T-helper 17 cell (primary cell): ENCODE measurements around the gene CTBP2. TPM values are rescaled to one million over a fixed set of nuclear protein-coding genes. Genes with fewer than 3 reads are reported as not detected.

Source experiments
- ATAC-seq: fragments of 150-1000 bp; cut with Tn5 transposase; 2 replicates; pipeline ENCODE4 v1.10.0; 2021; ENCODE audit warnings: mild to moderate bottlenecking, moderate library complexity
- DNase-seq, 3 donors: peaks; one replicate each; pipeline versions ENCODE4 v3.0.0 to v3.0.0-alpha.2; 2020 to 2021
- H3K9me3 ChIP-seq: one replicate; pipeline ENCODE4 v1.7.0; 2013; ENCODE audit warnings: low read length, mild to moderate bottlenecking; ENCODE audit not compliant: control insufficient read depth, poor library complexity, severe bottlenecking
- H3K27ac Mint-ChIP-seq: one replicate; pipeline ENCODE4 v1.8.0; 2022; ENCODE audit warnings: mild to moderate bottlenecking, moderate library complexity, mixed read lengths
- H3K27me3 Mint-ChIP-seq: one replicate; pipeline ENCODE4 v1.8.0; 2022; ENCODE audit warnings: mixed read lengths
- H3K36me3 Mint-ChIP-seq: one replicate; pipeline ENCODE4 v1.8.0; 2022; ENCODE audit warnings: low read depth, mixed read lengths
- H3K4me1 Mint-ChIP-seq: one replicate; pipeline ENCODE4 v1.8.0; 2022; ENCODE audit warnings: mild to moderate bottlenecking, mixed read lengths
- H3K4me3 Mint-ChIP-seq: one replicate; pipeline ENCODE4 v1.8.0; 2022; ENCODE audit warnings: mild to moderate bottlenecking, moderate library complexity, mixed read lengths
- total RNA-seq, 4 donors: library from RNA in 2 of 4; stranded (reverse) in 2 of 4; gene quantifications; one replicate each; pipeline ENCODE4 v1.2.3 and lab custom pipeline; 2022 to 2026

Gene CTBP2
- total RNA-seq, 2 donors from 2014 or later = 1.3 to 1.5 TPM

GRCh38 chr10:125037145-125037877 is 123.1 kb downstream of the CTBP2 start:
- Mint-ChIP-seq H3K36me3 (no peaks in the 10 kb centered on the region), H3K27me3 (peaks cover 35% of the 10 kb centered on the region), H3K4me3 (no peak overlapping the region), H3K4me1 (no peaks in the 10 kb centered on the region), H3K27ac (no peak overlapping the region)
- no peaks in the 10 kb centered on the region for H3K9me3 ChIP-seq
- DNase-seq (no peak), ATAC-seq (no peak)

GRCh38 chr10:125035588-125036295 is 124.6 kb downstream of the CTBP2 start:
- ATAC-seq (no peak), DNase-seq (no peak)
- Mint-ChIP-seq H3K4me3 (no peak overlapping the region), H3K27ac (no peak overlapping the region), H3K4me1 (no peaks in the 10 kb centered on the region), H3K27me3 (peaks cover 43% of the 10 kb centered on the region), H3K36me3 (peaks cover 2% of the 10 kb centered on the region)
- no peaks in the 10 kb centered on the region for H3K9me3 ChIP-seq

GRCh38 chr10:125035136-125035535 is 125.2 kb downstream of the CTBP2 start:
- Mint-ChIP-seq H3K27me3 (peaks cover 39% of the 10 kb centered on the region), H3K27ac (no peak overlapping the region), H3K4me1 (no peaks in the 10 kb centered on the region), H3K36me3 (peaks cover 2% of the 10 kb centered on the region), H3K4me3 (no peak overlapping the region)
- no peak for DNase-seq
- no peak for ATAC-seq
- no peaks in the 10 kb centered on the region for H3K9me3 ChIP-seq

- H3K9me3 ChIP-seq = no peaks in the 10 kb centered on the region
- Mint-ChIP-seq H3K4me3 (no peak overlapping the region), H3K27me3 (peaks cover 39% of the 10 kb centered on the region), H3K36me3 (peaks cover 2% of the 10 kb centered on the region), H3K4me1 (no peaks in the 10 kb centered on the region), H3K27ac (no peak overlapping the region)
- ATAC-seq (no peak), DNase-seq (no peak)
Measured at GRCh38 chr10:125034675-125035074, 125.7 kb downstream of the CTBP2 start.

GRCh38 chr10:125033146-125033924 is 127.0 kb downstream of the CTBP2 start:
- Mint-ChIP-seq H3K4me1 (no peaks in the 10 kb centered on the region), H3K4me3 (no peak overlapping the region), H3K27ac (no peak overlapping the region), H3K36me3 (peaks cover 2% of the 10 kb centered on the region), H3K27me3 (peaks cover 42% of the 10 kb centered on the region)
- no peaks in the 10 kb centered on the region for H3K9me3 ChIP-seq
- ATAC-seq (no peak), DNase-seq (no peak)

- Mint-ChIP-seq H3K36me3 (peaks cover 2% of the 10 kb centered on the region), H3K27ac (no peak overlapping the region), H3K27me3 (peaks cover 46% of the 10 kb centered on the region), H3K4me3 (no peak overlapping the region), H3K4me1 (no peaks in the 10 kb centered on the region)
- ATAC-seq = no peak
- no peak for DNase-seq
- no peaks in the 10 kb centered on the region for H3K9me3 ChIP-seq
Measured at GRCh38 chr10:125032474-125033020, 127.8 kb downstream of the CTBP2 start.

GRCh38 chr10:125030567-125031197 is 129.7 kb downstream of the CTBP2 start:
- Mint-ChIP-seq H3K27me3 (peaks cover 32% of the 10 kb centered on the region), H3K4me1 (no peaks in the 10 kb centered on the region), H3K27ac (no peak overlapping the region), H3K36me3 (peaks cover 2% of the 10 kb centered on the region), H3K4me3 (no peak overlapping the region)
- DNase-seq (no peak), ATAC-seq (no peak)
- H3K9me3 ChIP-seq = no peaks in the 10 kb centered on the region

GRCh38 chr10:125029584-125030242 is 130.7 kb downstream of the CTBP2 start:
- Mint-ChIP-seq H3K4me1 (no peaks in the 10 kb centered on the region), H3K27ac (no peak overlapping the region), H3K36me3 (peaks cover 2% of the 10 kb centered on the region), H3K27me3 (peaks cover 30% of the 10 kb centered on the region), H3K4me3 (no peak overlapping the region)
- H3K9me3 ChIP-seq = no peaks in the 10 kb centered on the region
- DNase-seq = no peak
- ATAC-seq = no peak

GRCh38 chr10:125027871-125028869 is 132.2 kb downstream of the CTBP2 start:
- no peak for DNase-seq
- H3K9me3 ChIP-seq = no peaks in the 10 kb centered on the region

GRCh38 chr10:125026974-125027735 is 133.2 kb downstream of the CTBP2 start:
- Mint-ChIP-seq H3K4me1 (no peaks in the 10 kb centered on the region), H3K4me3 (no peak overlapping the region), H3K27me3 (peaks cover 40% of the 10 kb centered on the region), H3K36me3 (peaks cover under 1% of the 10 kb centered on the region), H3K27ac (no peak overlapping the region)
- DNase-seq = no peak
- no peaks in the 10 kb centered on the region for H3K9me3 ChIP-seq
- ATAC-seq = no peak

More at GRCh38 chr10:125027871-125028869, 132.2 kb downstream of the CTBP2 start:
- H3K4me3 Mint-ChIP-seq = no peak overlapping the region
- H3K27ac Mint-ChIP-seq = no peak overlapping the region
- no peak for ATAC-seq
- peaks cover 2% of the 10 kb centered on the region for H3K36me3 Mint-ChIP-seq
- peaks cover 39% of the 10 kb centered on the region for H3K27me3 Mint-ChIP-seq
- H3K4me1 Mint-ChIP-seq = no peaks in the 10 kb centered on the region
